ENCODE measurements around the gene KCNQ1. TPM values are rescaled to one million over a fixed set of nuclear protein-coding genes. Genes with fewer than 3 reads are reported as not detected.

The KCNQ1 gene, protein sequence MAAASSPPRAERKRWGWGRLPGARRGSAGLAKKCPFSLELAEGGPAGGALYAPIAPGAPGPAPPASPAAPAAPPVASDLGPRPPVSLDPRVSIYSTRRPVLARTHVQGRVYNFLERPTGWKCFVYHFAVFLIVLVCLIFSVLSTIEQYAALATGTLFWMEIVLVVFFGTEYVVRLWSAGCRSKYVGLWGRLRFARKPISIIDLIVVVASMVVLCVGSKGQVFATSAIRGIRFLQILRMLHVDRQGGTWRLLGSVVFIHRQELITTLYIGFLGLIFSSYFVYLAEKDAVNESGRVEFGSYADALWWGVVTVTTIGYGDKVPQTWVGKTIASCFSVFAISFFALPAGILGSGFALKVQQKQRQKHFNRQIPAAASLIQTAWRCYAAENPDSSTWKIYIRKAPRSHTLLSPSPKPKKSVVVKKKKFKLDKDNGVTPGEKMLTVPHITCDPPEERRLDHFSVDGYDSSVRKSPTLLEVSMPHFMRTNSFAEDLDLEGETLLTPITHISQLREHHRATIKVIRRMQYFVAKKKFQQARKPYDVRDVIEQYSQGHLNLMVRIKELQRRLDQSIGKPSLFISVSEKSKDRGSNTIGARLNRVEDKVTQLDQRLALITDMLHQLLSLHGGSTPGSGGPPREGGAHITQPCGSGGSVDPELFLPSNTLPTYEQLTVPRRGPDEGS
- total RNA-seq (2022) (7.4 and 9.2 TPM in 2 replicates), Bru-seq, nascent RNA (percentile 36 among the genes with signal in this experiment), BruChase-seq, experiment 1, labeled RNA remaining after a 6-hour chase (percentile 25 among the genes with signal in this experiment), BruChase-seq, experiment 2, labeled RNA remaining after a 2-hour chase (percentile 31 among the genes with signal in this experiment)
- long read RNA-seq, partial matches to known transcripts, result 5 of 22 reads
- long read RNA-seq, other reads (novel, unspliced or antisense), result 14 of 22 reads

GRCh38 chr11:2444821-2445745 is at the start of gene KCNQ1:
Gene KCNQ1, plus strand, starts transcription at chr11:2445008. Its CDS starts 91 bp downstream, at chr11:2445099.
- Mint-ChIP-seq H3K27me3 (ENCODE audit: unreplicated experiment) (peaks cover 39% of the 10 kb centered on the region), H3K27ac (ENCODE audit: unreplicated experiment) (no peak within 1 kb of the TSS), H3K36me3 (ENCODE audit: insufficient read depth, unreplicated experiment) (peaks cover 11% of the 10 kb centered on the region), H3K9me3 (ENCODE audit: low read depth, unreplicated experiment) (no peaks in the 10 kb centered on the region), H3K4me1 (ENCODE audit: low read depth, unreplicated experiment) (peaks cover 16% of the 10 kb centered on the region), H3K4me3 (ENCODE audit: low read depth, unreplicated experiment) (peak within 1 kb of the TSS; percentile 76)
- no TSS peak for BruUV-seq (replicated peaks)
- DNase-seq, result peak; percentile 89
- TF ChIP-seq, protein P1, sequence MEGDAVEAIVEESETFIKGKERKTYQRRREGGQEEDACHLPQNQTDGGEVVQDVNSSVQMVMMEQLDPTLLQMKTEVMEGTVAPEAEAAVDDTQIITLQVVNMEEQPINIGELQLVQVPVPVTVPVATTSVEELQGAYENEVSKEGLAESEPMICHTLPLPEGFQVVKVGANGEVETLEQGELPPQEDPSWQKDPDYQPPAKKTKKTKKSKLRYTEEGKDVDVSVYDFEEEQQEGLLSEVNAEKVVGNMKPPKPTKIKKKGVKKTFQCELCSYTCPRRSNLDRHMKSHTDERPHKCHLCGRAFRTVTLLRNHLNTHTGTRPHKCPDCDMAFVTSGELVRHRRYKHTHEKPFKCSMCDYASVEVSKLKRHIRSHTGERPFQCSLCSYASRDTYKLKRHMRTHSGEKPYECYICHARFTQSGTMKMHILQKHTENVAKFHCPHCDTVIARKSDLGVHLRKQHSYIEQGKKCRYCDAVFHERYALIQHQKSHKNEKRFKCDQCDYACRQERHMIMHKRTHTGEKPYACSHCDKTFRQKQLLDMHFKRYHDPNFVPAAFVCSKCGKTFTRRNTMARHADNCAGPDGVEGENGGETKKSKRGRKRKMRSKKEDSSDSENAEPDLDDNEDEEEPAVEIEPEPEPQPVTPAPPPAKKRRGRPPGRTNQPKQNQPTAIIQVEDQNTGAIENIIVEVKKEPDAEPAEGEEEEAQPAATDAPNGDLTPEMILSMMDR (IDR thresholded peaks at IDR 0.05; ENCODE audit: unreplicated experiment), result no peak
- intact Hi-C loops (cut with micrococcal nuclease; ENCODE audit: unreplicated experiment), result loop anchor here (5.0 kb wide), 1 partner anchor 547 kb away; the partner anchor contains the start of gene NAP1L4
- CTCF ChIA-PET, result interaction anchor here (0.5 to 1.2 kb wide), 2 partner anchors 9 to 413 kb away, joined by 4 read pairs; no protein-coding TSS in a partner anchor

DNA sequence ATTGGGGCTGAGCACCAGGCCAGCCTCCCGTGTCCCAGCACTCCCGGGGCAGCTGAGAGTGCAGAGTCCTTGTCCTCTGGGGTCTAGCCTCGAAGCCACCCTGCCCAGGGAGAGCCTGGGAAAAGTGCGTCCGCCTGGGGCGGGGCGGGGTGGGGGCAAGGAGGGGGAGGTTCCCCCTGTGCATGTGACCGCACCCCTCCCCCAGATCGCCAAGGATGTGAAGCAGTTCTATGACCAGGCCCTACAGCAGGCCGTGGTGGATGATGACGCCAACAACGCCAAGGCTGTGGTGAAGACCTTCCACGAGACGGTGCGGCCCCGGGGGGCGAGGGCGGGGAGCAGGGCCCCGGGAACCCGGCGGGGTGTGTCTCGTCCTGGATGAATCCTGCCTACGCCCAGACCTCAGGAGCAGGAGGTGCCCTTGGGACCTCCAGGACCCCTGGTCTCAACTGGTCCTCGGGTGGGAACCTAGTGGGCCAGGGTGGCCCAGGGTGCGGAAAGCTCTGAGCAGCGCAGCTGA is 49.5 kb upstream of the KCNQ1 start:
- Mint-ChIP-seq H3K4me3 (ENCODE audit: low read depth, unreplicated experiment) (no peak overlapping the region), H3K4me1 (ENCODE audit: low read depth, unreplicated experiment) (no peaks in the 10 kb centered on the region), H3K27me3 (ENCODE audit: unreplicated experiment) (no peaks in the 10 kb centered on the region), H3K36me3 (ENCODE audit: insufficient read depth, unreplicated experiment) (peaks cover 41% of the 10 kb centered on the region), H3K27ac (ENCODE audit: unreplicated experiment) (no peak overlapping the region), H3K9me3 (ENCODE audit: low read depth, unreplicated experiment) (no peaks in the 10 kb centered on the region)
- intact Hi-C loops (cut with micrococcal nuclease; ENCODE audit: unreplicated experiment), result no loop called here
- no peak for DNase-seq
- CTCF ChIA-PET, result no interaction called here
- BruUV-seq (replicated peaks), result no TSS peak
- TF ChIP-seq, protein P1 (IDR thresholded peaks at IDR 0.05; ENCODE audit: unreplicated experiment), result no peak

DNA sequence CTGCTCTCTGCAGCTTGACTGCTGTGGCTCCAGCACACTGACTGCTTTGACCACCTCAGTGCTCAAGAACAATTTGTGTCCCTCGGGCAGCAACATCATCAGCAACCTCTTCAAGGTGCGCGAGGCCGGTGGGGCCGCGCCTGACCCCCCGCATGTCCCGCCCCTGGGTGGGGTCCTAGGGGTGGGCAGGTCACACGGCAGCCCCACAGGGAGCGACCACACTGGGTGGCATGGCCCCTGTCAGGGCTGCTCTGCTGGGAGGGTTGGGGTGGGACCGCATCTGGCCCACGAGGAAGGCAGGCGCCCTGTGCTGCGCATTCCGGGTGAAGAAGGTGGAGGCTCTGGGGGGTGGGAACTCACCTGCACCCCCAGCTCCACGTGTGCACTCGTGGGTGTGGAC is 49.0 kb upstream of the KCNQ1 start:
- BruUV-seq (replicated peaks), result no TSS peak
- CTCF ChIA-PET, result no interaction called here
- Mint-ChIP-seq H3K27me3 (ENCODE audit: unreplicated experiment) (no peaks in the 10 kb centered on the region), H3K9me3 (ENCODE audit: low read depth, unreplicated experiment) (no peaks in the 10 kb centered on the region), H3K4me1 (ENCODE audit: low read depth, unreplicated experiment) (no peaks in the 10 kb centered on the region), H3K4me3 (ENCODE audit: low read depth, unreplicated experiment) (no peak overlapping the region), H3K27ac (ENCODE audit: unreplicated experiment) (no peak overlapping the region), H3K36me3 (ENCODE audit: insufficient read depth, unreplicated experiment) (peaks cover 47% of the 10 kb centered on the region)
- intact Hi-C loops (cut with micrococcal nuclease; ENCODE audit: unreplicated experiment), result no loop called here
- TF ChIP-seq, protein P1 (IDR thresholded peaks at IDR 0.05; ENCODE audit: unreplicated experiment), result no peak
- DNase-seq, result no peak

Data from Calu3 (cell line).